Stimulated activated CD4-positive, alpha-beta T cell treated with anti-CD3 and anti-CD28 coated beads, Interleukin-15, amount 100 ng/mL, for 48 hours (primary cell): ENCODE data around the gene MPIG6B.
A peak's percentile ranks its signal among the peaks of the same experiment; 100 is the strongest.

ENCODE experiments used
- DNase-seq, 2 donors: peaks; one replicate each; pipeline ENCODE4 v3.0.0-alpha.2; 2020; ENCODE audit warnings: low read depth in 2 of 2

Gene MPIG6B

DNA sequence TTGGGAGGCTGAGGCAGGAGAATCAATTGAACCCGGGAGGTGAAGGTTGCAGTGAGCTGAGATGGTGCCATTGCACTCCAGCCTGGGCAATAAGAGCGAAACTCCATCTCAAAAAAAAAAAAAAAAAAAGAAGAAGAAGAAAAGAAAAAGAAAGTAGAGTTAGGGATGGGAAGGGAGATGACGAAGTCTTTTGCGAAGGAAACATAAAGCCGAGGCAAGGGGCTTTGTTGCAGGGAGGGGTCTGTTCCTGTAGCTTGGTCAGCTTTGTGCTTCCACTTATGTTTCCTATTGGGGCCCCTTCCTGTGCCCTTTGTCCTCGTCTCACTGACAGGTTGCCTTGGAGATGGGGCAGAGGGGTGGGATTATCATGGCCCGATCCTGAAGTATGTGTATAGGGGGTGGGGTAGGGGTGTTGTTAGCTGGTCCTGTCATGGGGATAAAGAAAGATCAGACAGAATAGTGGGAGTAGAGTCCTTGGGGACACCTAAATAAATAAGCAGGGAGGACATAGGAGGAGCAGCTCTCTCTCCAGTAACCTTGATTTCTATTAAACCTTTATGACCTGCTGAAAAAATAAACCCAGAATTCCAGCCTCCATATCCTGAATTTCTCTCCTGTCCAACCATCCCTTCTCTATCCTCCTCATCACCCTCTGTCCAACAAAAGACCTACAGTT lies 14.3 kb downstream of the MPIG6B start:
- DNase-seq: no peak

DNA sequence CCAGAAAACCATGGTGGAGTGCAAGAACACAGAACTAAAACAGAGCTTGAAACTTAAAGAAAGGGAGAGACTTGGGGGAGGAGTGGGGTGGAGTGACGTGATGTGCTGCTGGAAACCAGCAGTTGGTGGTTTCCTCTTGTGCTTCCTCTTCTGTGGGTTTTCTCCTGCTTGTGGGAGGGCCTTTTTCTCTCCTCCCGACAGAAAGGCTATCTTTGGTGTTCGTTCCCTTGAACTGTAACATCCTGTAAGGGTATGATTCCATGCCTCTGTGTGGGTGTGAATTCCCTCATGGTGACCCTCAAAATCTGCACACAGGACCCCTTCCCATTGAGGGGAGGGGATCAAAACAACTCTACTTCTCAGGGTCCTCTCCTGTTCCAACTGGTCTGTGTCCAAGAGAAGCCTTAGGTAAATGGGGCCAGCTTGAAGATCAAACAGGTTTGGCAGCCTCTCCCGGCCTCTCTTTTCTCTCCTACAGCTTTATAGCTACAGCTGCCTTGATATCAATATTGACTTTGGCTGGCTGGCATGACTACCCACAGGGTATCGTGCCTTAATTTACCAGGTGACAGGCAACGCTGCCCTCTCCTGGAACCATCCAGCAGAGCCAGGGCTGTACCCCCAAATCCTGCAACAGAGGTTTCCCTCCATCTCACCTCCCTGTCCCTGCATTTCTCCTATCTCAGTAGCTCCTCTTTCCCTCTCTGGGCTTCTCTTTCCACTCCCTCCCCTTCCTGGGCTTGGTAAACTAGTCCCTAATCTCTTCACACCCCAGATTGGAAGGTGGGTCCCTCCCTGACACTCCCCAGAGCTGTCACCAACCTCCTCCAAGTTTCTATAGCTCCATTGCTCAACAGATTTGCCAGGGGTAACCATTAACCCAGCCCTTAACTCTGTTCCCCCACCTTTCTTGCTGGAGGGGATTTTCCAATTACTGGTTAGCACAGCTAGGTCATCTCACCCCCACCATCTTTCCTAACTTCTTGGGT lies 15.1 kb downstream of the MPIG6B start:
- DNase-seq: peak; percentile 30 to 46

- DNase-seq: peak; percentile 95
Measured at GRCh38 chr6:31739639-31740396, 16.6 kb downstream of the MPIG6B start, which contains the start of gene MSH5. Gene MSH5 (plus strand): TSS chr6:31740005. CDS start chr6:31740467, 462 bp downstream.

GRCh38 chr6:31740397-31741223 lies 17.4 kb downstream of the MPIG6B start:
- DNase-seq: no peak

GRCh38 chr6:31741815-31742214 lies 18.6 kb downstream of the MPIG6B start:
- no peak for DNase-seq

DNA sequence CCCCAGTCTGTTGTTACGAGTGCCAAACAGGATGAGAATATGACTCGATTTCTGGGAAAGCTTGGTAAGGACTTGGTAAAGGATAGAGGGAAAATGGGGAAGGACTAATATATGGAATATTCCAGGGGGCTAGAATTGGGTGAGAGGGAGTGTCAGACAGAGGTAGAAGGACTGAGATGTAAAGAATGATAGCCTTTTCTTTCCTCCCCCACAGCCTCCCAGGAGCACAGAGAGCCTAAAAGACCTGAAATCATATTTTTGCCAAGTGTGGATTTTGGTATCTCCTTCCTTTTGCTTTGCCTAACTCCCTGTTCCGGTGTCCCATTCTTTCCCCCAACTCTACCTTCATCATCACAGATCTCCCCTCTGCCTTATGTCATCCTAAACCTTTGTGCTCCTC lies 19.7 kb downstream of the MPIG6B start:
- no peak for DNase-seq

DNA sequence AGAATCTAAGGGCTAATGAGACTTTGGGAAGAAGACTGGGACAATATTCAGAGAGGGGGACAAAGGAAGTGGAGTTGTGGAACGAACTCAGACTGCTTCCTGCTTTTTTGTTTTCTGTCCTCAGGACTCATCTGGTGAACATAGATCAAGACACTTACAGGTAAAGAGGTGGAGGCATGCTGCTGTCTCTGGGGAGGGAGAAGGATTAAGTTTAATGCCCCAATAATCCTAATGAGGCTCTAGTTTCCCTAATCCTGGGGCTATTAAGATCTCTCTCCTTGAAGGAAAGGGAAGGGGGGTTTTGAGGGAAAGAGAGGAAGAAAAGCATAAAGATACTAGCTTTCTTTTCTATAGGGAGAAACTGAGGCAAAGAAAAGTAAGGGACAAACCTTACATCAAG lies 21.2 kb downstream of the MPIG6B start:
- DNase-seq: no peak

DNA sequence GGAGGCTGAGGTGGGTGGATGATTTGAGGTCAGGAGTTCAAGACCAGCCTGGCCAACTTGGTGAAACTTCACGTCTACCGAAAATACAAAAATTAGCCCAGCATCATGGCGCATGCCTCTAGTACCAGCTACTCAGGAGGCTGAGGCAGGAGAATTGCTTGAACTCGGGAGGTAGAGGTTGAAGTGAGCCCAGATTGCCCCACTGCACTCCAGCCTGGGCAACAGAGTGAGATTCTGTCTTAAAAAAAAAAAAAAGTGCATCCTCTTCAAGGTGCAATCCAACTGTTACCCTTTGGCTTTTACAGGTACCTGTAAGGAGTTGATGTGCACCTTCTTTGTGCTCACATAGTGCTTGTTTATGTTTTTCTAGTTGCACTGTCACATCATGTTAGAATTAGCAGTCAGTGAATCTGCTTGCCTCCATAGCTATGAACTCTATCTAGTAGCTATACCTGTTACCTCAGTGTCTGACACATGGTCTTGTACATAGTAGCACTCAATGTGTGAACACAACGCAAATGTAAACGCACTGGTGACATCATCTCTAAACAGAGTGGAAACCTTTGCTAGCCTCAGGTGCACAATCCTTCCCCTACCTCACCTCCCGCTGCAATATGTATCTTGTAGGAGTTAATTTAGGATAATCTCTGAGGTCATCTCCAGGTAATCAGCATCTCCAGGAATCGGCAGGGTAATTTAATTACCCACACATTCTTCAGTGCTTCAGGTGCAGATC lies 26.3 kb downstream of the MPIG6B start:
- no peak for DNase-seq

DNA sequence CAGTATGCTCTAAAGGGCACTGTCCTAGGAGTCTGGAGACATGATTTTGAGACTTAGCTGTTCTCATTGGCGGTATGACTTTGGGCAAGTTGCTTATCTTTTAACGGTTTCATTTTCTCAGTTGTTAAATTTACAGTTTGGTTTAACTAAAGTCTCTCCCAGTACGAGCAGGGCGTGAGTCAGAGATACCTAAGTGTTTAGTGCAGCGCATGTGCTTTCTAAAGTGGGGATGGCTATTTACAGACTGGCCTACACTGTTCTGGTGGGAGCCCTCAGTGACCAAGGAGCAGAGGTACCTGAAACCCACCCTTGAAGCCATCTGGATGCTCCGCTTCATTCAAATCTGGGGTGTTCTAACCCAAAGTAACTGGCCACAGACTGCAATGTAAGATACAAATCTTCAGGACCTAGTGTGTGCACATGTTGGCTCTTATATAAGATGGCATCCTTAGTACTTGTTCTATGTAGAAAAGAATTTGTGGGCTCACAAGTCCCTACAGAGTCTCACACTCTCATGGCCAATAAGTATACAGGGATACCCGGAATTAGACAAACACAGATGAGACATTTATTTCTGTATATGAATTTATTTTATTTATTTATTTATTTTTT lies 27.3 kb downstream of the MPIG6B start:
- no peak for DNase-seq

DNA sequence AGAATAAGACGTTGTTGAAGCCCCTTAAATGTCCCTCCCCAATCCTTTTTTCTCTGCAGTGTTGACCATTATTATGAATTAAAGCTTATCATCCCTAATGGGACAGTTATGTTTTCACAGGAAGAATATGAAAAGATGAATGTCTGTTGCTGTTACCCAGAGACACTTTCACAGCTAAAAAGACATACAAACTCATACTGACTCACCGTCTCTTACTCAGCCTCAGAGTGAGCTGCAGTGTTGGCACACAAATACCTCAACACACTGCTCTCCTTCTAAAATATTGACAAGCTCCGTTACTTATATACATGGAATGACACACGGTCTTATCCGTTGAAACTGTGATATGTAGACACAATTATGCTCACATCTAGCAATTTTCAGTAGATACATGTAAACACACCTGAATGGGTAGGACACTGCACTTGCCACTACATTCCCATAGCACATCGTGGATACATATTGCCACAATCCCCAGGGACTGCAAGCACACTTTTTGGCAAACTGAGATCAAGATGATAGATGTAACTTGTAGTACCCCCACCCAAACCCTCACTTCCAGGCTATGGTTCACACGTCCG lies 29.7 kb downstream of the MPIG6B start:
- no peak for DNase-seq

DNA sequence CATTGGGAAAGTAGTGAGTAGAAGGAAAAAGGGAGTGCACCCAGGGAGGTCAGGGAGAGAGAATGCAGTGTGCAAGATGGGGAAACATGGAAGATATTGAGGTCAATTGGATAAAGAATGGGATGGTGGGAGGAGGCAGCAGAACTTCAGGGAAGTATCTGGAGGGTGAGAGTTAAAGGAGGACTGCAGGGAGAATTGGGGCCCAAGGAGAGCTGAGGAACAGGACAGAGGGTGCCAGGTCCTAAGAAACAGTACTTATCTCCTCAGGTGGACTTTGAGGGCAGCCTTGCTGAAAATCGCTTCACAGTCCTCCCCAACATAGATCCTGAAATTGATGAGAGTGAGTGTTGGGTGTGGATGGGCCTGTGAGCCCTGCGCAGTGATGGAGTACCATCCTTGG lies 35.1 kb downstream of the MPIG6B start:
- no peak for DNase-seq

DNA sequence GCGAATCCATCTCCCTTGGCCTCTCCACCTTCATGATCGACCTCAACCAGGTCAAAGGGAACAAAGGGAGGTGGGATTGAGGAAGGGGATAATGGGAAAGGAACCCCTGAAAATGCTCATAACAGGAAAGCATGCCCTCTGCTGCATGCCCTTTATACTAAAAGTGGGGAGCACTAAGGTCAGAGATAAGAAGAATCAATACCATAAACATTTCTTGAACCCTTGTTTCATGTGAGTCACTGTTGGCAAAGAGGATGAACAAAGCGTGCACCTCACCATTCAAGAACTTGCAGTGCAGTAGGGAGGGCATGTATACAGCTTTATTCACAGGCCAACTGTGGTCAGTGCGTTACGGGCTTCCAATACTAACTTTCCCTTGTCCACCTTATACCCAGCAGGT lies 37.6 kb downstream of the MPIG6B start:
- no peak for DNase-seq

- no peak for DNase-seq
Measured at GRCh38 chr6:31761343-31761742, 38.2 kb downstream of the MPIG6B start.

DNA sequence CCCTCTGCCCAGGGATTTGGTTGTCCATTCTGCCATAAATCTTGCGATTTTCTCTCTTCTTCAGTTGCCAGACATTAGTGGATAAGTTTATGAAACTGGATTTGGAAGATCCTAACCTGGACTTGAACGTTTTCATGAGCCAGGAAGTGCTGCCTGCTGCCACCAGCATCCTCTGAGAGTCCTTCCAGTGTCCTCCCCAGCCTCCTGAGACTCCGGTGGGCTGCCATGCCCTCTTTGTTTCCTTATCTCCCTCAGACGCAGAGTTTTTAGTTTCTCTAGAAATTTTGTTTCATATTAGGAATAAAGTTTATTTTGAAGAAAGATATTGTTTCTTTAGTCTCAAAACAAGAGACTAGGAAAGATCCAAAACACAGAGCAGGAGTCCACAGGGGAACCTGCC lies 39.2 kb downstream of the MPIG6B start, which contains the start of gene SAPCD1:
TSS of gene SAPCD1 (plus strand) at position 301 of the 400 bp plus-strand sequence. CDS start 399 bp downstream, outside the sequence.
- DNase-seq: no peak

DNA sequence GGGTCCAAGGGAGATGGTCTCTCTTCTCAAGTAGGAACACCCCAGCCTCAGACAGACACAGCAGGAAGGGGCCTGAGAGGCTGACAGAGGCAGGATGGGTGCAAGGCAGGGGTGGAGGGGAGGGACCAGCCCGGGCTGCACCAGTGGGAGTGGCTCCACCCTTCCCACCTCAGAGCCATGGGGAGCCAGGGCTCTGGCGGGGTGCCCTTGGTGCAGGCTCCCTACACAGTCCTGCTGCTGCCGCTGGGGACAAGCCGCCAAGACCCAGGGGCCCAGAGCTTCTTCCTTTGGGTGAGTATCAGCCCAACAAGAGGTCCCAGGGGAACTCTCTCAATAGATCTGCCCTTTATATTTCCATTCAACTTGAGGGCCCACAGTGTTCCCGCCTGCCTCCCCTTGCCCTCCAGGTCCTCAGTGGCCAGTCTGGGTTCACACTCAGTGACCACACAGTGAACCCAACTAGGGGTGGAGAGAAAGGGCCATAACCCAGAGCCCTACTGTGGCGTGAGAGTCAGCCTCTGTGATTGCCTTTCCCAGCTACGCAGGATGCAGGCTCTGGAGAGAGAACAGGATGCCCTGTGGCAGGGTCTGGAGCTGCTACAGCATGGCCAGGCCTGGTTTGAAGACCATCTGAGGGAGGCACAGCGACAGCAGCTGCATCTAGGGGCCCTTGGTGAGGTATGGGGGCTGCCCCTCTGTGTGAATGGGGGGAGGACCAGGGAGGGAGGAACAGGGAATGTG lies 39.9 kb downstream of the MPIG6B start:
- no peak for DNase-seq

DNA sequence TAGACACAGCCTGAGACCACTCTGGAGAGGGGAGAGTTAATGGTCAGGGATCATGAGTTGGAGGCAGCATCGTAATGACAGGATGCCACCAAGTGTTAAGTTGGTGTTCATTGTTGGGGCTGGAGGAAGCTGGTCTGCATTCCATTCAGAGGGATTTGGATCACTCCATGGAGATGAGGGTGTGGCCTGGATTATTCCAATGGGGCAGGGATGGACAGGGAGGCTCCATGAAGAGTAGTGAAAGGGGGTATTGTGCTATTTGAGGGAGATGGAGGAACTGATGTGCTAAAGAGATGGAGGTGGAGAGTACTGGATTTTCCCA lies 40.4 kb downstream of the MPIG6B start:
- no peak for DNase-seq

GRCh38 chr6:31764198-31764597 lies 41.0 kb downstream of the MPIG6B start:
- no peak for DNase-seq

GRCh38 chr6:31765559-31765909 lies 42.4 kb downstream of the MPIG6B start:
- DNase-seq: no peak
